Jurkat, Clone E6-1 (cell line): ENCODE results near the gene SPTLC1.
"Not testable (repeated sequence)": the region's sequence is repeated elsewhere in the genome, so short reads cannot be mapped to it uniquely, and the experiment has no call there.

Source experiments
- DNase-seq: peaks from one replicate; pipeline ENCODE4 v3.0.0-alpha.2; 2011; ENCODE audit warnings: low read depth, low spot score
- H3K4me3 ChIP-seq: 2 replicates; pipeline ENCODE4 v1.5.1; 2011; ENCODE audit warnings: mild to moderate bottlenecking, low read length, control low read depth, moderate library complexity

The SPTLC1 gene

GRCh38 chr9:92103601-92104000 is 11.6 kb downstream of the SPTLC1 start:
- DNase-seq, H3K4me3 ChIP-seq: not testable (repeated sequence)

- no peak for DNase-seq
- no peak overlapping the region for H3K4me3 ChIP-seq
These were observed 14.8 kb downstream of the SPTLC1 start for GRCh38 chr9:92100237-92100911.

- no peak for DNase-seq
- no peak overlapping the region for H3K4me3 ChIP-seq
These were observed 16.6 kb downstream of the SPTLC1 start for GRCh38 chr9:92098638-92099037.

- DNase-seq = no peak
- no peak overlapping the region for H3K4me3 ChIP-seq
These were observed 17.2 kb downstream of the SPTLC1 start for GRCh38 chr9:92097997-92098482.

- no peak for DNase-seq
- H3K4me3 ChIP-seq = no peak overlapping the region
These were observed 20.0 kb downstream of the SPTLC1 start for GRCh38 chr9:92095236-92095635.

GRCh38 chr9:92094655-92095054 is 20.6 kb downstream of the SPTLC1 start:
- H3K4me3 ChIP-seq = no peak overlapping the region
- DNase-seq = peak; percentile 3

- no peak for DNase-seq
- H3K4me3 ChIP-seq = no peak overlapping the region
These were observed 37.3 kb downstream of the SPTLC1 start for GRCh38 chr9:92077888-92078287.

GRCh38 chr9:92071634-92072033 is 43.6 kb downstream of the SPTLC1 start:
- DNase-seq = no peak
- no peak overlapping the region for H3K4me3 ChIP-seq

GRCh38 chr9:92066168-92066567 is 49.0 kb downstream of the SPTLC1 start:
- DNase-seq = no peak
- no peak overlapping the region for H3K4me3 ChIP-seq

- DNase-seq = no peak
- no peak overlapping the region for H3K4me3 ChIP-seq
These were observed 50.5 kb downstream of the SPTLC1 start for GRCh38 chr9:92064711-92065110.

GRCh38 chr9:92061184-92061583 is 54.0 kb downstream of the SPTLC1 start:
- no peak overlapping the region for H3K4me3 ChIP-seq
- DNase-seq = no peak

- DNase-seq = no peak
- H3K4me3 ChIP-seq = no peak overlapping the region
These were observed 55.6 kb downstream of the SPTLC1 start for GRCh38 chr9:92059661-92060060.

GRCh38 chr9:92058723-92059444 is 56.3 kb downstream of the SPTLC1 start:
- no peak overlapping the region for H3K4me3 ChIP-seq
- no peak for DNase-seq

- H3K4me3 ChIP-seq = no peak overlapping the region
- DNase-seq = no peak
These were observed 57.2 kb downstream of the SPTLC1 start for GRCh38 chr9:92058026-92058425.

GRCh38 chr9:92057226-92057625 is 58.0 kb downstream of the SPTLC1 start:
- no peak for DNase-seq
- no peak overlapping the region for H3K4me3 ChIP-seq

GRCh38 chr9:92055624-92056023 is 59.6 kb downstream of the SPTLC1 start:
- no peak overlapping the region for H3K4me3 ChIP-seq
- DNase-seq = no peak

GRCh38 chr9:92048924-92049625 is 66.1 kb downstream of the SPTLC1 start:
- no peak overlapping the region for H3K4me3 ChIP-seq
- DNase-seq = no peak

- DNase-seq = no peak
These were observed 67.7 kb downstream of the SPTLC1 start for GRCh38 chr9:92047500-92047899.

GRCh38 chr9:92046676-92047075 is 68.5 kb downstream of the SPTLC1 start:
- H3K4me3 ChIP-seq = no peak overlapping the region
- no peak for DNase-seq

More at GRCh38 chr9:92047500-92047899, 67.7 kb downstream of the SPTLC1 start:
- no peak overlapping the region for H3K4me3 ChIP-seq

- DNase-seq = no peak
- H3K4me3 ChIP-seq = no peak overlapping the region
These were observed 70.3 kb downstream of the SPTLC1 start for GRCh38 chr9:92044936-92045335.
